HCT116 (cell line): ENCODE results near the gene KRT7.

Experiments
- ATF3 ChIP-seq: IDR thresholded peaks from 2 replicates; pipeline ENCODE4 v1.6.1; 2012
- CBX3 ChIP-seq: IDR thresholded peaks from 2 replicates; pipeline ENCODE4 v1.6.1; 2012; ENCODE audit warnings: low read depth
- CTCF ChIP-seq, 3 experiments: fragments of 200-600 bp in 1 of 3; sonication (generic) in 1 of 3; IDR thresholded peaks in 2 of 3; conservative IDR thresholded peaks in 1 of 3; 2 replicates each; pipeline ENCODE4 v1.5.1; 2012 to 2017; ENCODE audit warnings: low read depth in 2 of 3, low read length in 2 of 3, antibody characterized with exemption in 1 of 3, borderline replicate concordance in 1 of 3, control low read depth in 1 of 3, mild to moderate bottlenecking in 1 of 3, mixed read lengths in 1 of 3, mixed run types in 1 of 3, moderate library complexity in 1 of 3; ENCODE audit not compliant: insufficient read depth in 1 of 3
- EZH2 ChIP-seq: fragments of 200-600 bp; sonication (generic); IDR thresholded peaks from 2 replicates; pipeline ENCODE4 v1.6.1; 2017; ENCODE audit warnings: antibody characterized with exemption, mixed run types
- FOSL1 ChIP-seq: IDR thresholded peaks from 2 replicates; pipeline ENCODE4 v1.6.1; 2012; ENCODE audit warnings: low read depth
- JUND ChIP-seq: IDR thresholded peaks from 2 replicates; pipeline ENCODE4 v1.6.1; 2012
- MAX ChIP-seq: IDR thresholded peaks from 2 replicates; pipeline ENCODE4 v1.6.1; 2012
- POLR2A ChIP-seq: IDR thresholded peaks from 2 replicates; pipeline ENCODE4 v1.7.0; 2011; ENCODE audit warnings: borderline replicate concordance; ENCODE audit not compliant: insufficient read depth, insufficient read length; ENCODE audit errors: extremely low read depth
- POLR2AphosphoS5 ChIP-seq: IDR thresholded peaks from 2 replicates; pipeline ENCODE4 v1.6.1; 2011; ENCODE audit warnings: mild to moderate bottlenecking, low read depth, low read length, moderate library complexity
- RAD21 ChIP-seq: IDR thresholded peaks from 2 replicates; pipeline ENCODE4 v1.6.1; 2012; ENCODE audit warnings: low read depth, mild to moderate bottlenecking
- REST ChIP-seq: IDR thresholded peaks from 2 replicates; pipeline ENCODE4 v1.6.1; 2012; ENCODE audit warnings: low read depth
- SIN3A ChIP-seq: IDR thresholded peaks from 2 replicates; pipeline ENCODE4 v1.6.1; 2012; ENCODE audit warnings: low read depth
- ZFX ChIP-seq: fragments of 450-650 bp; IDR thresholded peaks from 2 replicates; pipeline ENCODE4 v1.6.1; 2017

GRCh38 chr12:52251367-52252051 is 18.5 kb downstream of the KRT7 start:
- TF ChIP-seq FOSL1 (no peak), CTCF (IDR thresholded peaks at IDR 0.05 in 2 of 3, conservative IDR thresholded peaks at IDR 0.05 in 1 of 3; ENCODE audit: borderline replicate concordance in 1 of 3, insufficient read depth in 1 of 3, low read depth in 2 of 3, low read length in 2 of 3) (no peak), JUND (no peak), CBX3 (no peak), ATF3 (no peak), REST (no peak), SIN3A (no peak), POLR2A (no peak), POLR2AphosphoS5 (no peak), RAD21 (no peak), ZFX (no peak), EZH2 (no peak), MAX (no peak)
